GM18511 (cell line): Measurements from ENCODE around the gene SERPING1.

Source experiments
- ATAC-seq: cut with Tn5 transposase; IDR thresholded peaks from one replicate; pipeline ENCODE4 v1.9.1; 2021; ENCODE audit warnings: mild to moderate bottlenecking, moderate library complexity; ENCODE audit not compliant: unreplicated experiment

SERPING1 gene

DNA sequence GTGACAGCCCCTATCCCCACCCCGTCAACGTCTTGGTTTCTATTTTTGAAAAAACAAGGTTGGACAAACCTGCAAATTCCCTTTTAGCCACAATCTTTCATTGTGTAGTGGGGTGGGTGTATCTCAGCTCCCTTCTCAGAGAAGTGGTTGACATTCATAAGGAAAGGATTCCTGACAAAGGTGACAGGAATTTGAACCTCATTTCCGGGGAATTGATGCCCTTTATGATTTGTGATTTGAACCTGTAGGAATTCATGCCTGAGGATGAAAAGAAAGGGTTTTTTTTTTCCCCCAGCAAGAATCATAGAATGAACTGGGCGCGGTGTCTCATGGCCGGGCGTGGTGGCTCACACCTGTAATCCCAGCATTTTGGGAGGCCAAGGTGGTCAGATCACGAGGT is 37.8 kb downstream of the SERPING1 start:
- no peak for ATAC-seq

DNA sequence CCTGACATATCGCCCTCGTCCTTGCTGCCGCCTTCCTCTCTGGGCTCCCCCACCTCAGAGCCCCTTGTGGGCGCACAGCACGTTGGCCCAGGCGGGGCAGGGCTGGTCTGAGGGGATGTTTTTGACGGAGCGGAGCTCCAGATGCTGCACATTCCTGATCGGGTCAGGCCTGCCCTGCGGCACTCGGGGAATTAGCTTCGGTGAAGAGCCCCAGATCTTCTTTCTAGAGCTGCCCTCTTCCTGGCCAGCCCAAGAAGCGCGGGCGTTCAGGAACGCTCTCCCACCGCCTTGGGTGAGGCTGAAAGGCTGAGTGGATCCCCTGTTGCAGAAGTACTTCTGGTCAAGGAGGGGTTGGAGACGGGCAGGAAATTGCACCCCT is 40.1 kb downstream of the SERPING1 start:
- no peak for ATAC-seq

DNA sequence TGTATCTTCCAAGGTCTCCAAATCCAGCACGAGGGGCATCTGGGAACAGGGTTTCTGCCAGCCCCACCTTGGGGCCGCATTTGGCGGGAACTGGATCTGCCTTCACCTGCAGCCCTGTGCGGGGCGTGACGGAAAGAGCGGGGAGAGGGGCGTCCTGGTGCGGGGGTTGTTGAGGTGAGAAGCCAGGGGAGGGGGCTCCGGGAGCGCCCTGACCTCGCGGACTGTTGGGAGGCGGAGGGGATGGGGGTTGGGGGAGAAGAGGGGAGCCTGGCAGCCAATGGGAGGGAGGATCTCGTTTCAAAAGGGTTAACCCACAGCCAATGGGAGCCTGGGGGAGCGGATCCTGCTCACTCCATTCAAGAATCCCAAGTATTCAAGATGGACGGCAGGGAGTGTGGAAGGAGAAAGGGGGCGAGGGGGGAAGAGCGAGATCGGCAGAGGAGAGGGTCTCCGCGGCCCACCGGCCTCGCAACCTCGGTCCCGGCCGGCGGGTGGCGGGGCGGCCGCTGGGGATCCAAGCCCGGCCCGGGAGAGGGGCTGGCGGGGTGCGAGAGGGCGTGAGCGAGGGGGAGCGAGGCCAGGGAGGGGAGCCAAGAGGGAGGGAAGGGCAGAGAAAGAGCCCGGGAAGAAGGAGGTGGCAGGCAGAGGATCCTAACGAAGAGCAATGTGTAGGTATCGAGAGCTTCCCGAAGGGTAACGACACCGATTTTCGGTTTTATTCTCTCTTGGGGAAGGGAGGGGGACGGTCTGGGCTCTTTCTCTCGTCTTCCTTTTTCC is 40.7 kb downstream of the SERPING1 start:
- peak; percentile 47 for ATAC-seq

DNA sequence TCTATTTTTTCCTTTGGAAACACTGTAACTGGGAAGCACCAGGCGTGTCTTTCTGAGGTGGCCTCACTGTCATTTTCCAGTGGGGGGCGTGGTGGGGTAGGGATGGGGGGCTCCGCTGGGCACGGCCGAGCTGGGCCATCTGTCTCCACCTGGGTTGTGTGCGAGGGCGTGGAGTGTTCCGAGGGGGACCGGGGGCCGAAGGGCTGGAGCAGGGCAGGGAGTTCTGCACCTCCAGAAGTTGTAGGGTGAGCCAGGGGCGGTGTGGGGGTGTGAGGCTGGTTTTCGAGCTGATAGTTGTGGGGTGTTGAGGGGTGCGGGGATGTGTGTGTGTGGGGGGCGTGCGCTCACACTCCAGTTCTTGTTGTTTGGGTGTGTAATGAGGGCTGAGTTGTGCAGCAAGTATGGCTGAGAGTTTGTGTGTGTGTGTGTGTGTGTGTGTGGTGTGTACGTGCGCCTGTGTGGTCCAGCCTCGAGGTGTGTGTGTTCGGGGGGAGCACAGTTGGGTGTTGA is 41.4 kb downstream of the SERPING1 start:
- no peak for ATAC-seq

DNA sequence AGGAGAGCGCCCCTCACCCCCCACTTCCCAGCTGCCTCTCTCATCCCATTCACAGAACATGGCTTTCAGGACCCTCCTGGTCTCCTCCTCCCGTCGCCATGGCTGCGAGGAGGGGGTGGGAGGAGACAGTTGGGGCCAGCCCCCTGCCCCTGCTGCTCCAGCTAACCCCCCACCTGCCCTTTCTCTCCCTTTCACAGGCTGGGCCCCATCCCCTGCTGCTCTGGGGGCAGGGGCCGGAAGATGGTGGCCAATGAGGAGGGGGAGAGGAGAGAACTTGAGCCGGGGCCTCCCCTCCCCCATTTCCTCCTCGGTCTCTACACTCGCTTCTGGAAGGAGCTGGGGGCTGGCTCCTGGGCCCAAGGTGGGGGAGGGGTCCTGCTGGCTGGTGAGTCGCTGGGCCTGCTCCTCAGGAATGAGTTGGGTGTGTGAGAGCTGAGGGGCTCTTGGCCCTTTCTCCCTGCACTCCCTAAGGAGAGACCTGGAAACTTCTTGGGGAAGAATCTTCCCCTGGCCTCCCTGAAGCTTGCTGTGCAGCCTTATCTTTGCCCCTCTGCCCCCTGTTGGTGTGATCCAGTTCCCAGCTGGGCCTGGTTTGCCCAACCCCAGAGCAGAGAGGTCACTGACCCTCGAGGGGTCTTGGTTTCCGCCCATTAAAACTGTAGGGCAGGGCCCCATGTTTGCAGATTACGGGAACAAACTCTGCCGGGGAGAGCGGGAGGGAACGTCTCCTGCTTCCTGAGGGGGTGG is 42.0 kb downstream of the SERPING1 start:
- no peak for ATAC-seq

DNA sequence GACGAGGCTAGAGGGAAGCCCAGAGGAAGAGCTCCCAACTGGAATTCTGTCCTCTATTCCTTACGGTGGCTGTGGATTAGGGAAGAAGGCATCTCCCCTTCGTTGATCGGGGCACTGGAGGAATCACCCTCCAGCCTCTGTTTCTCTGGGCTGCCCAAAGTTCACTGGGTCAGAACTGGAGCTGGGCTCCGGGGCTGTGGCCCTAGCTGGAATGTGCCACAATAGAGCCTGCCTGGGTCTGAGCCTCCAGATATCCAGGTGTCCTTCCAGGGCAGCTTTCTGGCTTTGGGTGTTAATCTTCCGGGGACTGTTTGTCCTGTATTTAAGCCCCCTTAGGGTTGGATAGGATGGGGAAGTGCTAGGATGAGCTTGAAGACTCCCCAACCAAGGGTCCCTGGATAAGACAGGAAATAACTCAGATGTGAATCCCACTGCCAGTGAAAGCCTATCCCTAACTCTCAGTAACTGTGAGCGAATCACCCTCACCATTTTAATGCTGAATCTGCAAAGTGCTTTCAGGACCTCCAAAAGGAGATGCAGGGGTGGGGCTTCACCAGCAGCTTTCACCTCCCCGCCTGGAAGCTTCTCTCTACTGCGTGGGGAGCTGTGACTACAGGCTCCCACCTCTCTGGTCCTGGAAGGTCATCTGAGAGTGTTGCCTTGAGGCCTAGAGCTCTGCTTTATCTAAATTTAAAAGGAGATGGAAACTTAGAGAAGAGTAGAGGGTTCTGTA is 42.7 kb downstream of the SERPING1 start:
- ATAC-seq = no peak

DNA sequence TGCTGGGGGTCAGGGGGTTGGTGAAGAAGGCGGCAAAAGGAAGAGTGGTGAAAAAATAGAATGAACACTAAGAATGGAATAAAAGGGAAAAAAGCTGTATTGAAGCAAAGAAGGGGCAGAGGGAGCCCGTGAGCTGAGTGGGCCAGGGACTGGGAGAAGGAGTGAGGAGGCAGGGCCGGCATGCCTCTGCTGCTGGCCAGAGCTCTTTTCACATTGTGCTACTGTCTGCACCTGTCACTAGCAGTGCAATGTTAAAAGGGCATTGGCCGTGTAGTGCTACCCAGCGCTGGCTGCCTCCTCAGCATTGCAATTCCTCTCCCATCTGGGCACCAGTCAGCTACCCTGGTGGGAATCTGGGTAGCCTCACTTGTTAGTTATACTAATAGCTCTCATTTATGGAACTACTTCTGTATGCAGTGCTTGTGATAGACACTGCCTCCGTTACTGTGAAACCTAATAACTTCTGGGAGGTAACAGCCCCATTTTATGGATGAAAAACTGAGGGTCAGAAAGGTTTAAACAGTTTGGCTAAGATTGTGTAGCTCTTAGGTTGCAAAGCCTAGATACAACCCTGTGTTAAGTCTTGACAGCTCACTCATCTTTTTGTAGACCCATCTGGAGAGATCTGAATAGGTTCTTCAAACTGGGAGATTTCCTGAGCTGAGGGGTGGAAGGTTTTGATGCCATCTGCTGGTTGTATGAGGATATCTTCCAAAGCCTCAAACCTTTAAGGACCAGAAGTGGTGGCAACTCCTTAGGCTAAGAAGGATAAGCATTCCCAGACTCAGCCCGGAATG is 43.7 kb downstream of the SERPING1 start:
- ATAC-seq = no peak

DNA sequence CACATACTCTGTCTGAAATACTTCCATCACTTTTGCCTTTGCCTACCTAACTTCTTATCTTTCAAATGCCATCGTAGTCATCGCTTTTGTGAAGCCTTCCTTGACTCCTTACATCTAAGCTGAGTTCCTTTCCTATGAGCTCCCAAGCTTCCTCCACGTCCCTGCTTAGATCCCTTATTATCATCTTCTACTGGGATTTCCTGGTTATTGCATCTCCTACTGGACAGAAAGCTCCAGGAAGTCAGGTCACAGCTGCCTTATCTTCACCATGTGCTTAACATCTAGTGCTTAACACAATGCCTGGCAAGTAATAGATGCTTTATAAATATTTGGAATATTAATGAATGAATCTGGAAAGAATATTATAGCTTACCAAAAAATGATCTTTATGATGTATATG is 46.3 kb downstream of the SERPING1 start:
- no peak for ATAC-seq

DNA sequence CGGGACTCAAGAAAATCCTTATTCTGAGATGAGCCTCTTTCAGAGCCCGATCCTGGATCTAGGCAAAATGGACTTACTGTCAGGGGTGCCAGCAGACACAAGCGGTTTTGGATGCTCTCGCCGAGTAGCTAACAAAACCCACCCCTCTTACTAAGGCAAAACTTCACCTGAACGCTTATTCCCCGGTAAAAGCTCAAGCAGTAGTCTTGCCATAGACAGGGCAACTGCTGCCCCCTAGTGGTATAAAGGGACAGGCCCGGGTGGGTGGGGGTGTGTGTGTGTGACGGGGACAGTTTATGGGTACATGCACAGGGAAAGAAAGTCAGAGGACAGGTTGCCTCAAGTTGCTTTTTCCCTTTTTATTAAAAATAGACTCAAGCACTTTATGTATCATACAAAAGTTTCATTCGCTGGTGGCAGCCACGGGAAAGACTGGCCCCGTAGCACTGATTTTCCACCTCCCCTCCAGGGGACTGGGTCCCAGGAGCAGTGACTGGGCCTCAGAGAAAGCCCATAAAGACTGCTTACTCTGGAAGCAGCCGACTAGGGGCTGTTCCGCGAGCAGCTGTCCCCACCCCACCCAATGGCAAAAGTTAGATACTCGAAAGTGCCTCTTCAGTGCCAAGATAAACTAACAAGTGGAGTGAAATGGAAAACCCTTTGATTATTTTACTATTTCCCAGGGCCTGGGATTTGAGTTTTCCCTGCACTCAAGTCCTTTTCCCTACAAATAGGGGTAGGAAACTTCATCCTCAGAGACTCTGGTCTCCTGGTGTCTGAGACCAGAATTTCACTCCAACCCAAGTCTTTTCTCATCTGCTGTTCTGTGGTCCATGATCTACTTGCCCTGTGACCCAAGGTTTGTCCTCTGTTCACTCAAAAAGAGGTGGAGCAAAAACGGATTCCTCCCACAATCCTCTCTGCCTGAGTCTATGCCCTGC is 47.5 kb downstream of the SERPING1 start:
- ATAC-seq = peak; percentile 50

DNA sequence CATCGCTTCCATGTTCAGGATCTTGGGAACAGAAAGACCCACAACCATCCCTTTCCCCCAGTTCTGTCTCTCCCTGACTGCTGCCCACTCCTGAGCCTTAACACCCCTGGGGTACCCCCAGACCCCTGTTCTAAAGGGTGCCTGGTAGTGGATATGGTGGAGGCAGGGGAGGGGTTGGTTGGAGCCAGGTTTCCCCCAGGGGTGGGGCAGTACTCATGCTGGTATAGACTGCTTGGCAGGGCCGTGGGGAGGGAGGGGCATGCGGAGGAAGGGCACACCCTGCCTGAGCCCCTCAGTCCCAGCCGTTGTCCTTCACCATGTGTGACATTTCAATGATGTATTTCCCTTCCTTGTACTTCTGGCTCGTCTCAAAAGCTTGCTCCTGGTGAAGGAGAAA is 48.2 kb downstream of the SERPING1 start:
- ATAC-seq = no peak

DNA sequence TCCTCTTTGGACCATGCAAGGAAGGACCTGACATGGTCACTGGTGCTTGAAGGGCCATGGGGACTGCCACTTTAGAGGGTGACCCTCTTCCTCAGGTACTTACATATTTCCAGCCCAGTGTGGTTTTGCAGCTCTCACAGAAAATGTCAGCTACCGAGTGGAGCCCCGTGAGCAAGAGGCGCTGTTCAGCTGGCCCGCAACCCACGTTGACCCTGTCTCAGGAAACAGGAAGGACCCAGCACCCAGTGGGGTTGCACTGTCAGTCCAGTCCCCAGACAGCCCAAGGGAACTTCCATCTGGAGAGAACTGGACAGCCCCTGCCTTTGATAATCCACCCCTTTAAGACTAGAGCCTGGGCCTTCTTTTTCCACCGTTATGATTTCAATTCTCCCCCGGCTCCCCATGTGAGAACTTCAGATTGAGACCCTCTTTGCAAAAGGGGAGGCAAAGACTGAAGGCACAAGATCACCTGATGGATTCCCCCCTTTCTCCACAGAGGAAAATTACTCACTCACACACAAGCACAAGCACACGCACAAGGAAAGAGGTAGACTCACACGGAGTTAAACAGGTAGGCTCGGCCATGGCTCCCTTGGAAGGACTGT is 48.8 kb downstream of the SERPING1 start:
- ATAC-seq = no peak

DNA sequence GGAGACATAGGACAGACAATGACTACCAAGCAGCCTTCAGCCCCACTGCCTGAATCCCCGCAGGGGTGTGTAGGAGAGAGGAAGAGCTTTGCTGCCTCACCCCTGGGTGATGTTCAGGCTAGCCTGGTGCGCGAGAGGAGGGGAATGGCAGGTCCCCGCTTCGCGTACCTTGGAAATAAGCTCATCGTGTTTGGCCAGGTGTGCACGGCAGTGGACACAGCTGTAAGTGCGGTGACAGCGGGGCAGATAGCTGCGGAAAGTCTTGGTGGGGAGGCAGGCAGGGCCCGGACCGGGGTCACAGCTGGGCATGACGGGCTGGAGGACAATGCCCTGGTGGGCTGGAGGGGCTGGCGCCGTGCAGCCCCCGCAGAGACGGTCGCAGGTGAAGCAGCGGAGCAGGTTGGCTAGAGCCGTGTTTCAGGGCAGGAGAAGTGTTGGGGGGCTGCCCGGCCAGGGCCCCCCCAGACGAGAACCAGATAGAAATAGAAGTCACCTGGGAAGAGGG is 49.4 kb downstream of the SERPING1 start:
- ATAC-seq = no peak

DNA sequence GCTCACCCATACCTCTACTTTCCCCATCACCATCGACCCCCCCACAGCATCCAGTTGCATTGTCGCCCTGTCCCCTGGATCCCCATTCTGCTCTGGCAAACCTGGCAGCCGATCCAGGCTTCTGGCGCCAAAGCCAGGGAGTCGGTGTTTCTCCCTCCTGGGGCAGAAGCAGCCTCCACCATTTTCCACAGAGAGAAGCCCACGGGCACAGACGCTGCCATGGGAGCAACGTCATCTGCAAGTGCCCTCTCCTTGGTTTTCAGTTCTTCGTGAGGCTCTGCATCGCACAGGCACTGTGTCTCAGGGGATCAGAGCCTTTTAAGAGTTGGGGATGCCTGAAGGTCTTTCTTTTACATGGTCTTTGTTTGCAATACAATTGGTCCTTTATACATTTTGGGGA is 49.9 kb downstream of the SERPING1 start:
- no peak for ATAC-seq

DNA sequence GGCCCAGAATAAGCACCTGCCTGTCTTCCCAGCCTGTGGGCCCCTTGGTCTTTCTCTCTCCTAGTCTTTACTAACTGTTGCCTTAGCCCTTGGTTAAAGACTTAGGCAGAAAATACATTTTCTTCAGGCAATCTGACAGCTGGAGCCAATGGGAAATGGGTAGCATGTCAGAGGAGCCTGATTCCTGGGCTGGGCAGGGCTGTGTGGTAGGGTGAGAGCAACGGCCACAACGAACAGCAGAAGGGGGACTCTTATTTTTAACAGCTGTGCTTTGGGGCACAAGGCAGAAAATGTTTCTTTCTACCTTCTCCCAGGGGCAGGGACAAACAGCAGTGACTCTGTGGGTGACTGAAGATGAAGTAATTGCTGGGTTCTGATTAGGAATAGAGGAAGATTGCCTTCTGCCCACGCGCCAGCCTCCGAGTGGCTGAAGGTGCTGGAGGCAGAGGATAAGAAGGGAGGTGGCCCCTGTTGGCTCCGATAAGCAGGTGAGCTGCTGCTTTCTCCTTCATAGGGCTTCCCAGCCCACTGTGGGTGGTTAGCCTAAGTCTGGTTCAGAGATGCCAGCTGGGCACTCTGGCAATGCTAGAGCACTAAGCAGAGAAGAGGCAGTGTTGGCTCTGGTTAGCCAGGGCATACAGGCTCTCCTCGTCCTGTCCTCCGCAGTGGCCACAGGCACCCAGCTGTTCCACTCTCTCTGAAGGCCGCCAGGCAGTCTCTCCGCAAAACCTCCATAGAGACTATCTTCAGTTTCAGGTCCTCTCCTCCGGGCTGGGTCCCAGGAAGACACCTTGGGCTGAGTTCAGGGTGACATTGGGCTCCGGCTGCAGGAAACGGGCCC is 50.7 kb downstream of the SERPING1 start:
- ATAC-seq = peak; percentile 36

DNA sequence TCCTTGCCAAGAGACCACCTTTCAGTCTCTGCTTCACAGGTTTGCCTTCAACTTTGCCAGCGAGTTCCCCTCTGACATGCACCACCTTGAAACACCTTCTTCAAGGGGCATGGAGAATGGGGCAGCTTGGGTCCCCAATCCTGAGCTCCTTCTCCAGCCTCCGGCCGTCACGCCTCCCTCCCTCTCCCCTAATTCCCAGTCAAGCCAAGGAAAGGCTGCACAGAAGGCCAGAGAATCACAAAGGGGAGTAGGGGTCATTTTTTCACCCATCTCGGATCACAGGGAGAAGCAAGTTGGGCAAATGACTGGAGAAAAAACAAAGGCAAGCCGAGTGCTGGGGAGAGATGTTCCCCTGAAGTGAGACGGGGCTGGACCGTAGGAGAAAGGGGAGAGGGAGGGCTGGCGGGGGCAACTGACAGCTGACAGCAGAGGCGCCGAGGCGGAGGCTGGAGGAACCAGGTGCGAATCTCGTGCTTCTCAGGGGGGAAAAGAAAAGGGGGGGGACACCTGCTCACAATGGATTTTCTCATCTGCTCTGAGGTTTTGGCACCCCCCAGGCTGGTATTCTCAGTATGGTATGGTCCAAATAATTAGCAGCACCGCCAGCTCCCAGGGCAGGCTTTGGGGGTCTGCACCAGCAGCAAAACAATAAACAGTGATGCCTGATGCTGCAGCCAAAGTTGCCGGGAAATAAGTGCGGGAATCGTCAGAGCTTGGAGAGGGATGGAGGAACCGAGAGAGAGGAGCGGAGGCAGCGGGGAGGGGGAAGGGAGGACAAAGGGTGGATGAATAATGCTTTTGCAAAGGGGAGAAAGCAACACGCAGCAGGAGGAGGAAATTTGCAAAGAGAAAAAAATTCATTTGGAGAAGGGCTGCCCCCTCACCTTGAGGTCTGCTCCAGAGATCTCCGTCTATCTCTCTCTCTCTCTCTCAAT is 51.6 kb downstream of the SERPING1 start:
- peak; percentile 7 for ATAC-seq

DNA sequence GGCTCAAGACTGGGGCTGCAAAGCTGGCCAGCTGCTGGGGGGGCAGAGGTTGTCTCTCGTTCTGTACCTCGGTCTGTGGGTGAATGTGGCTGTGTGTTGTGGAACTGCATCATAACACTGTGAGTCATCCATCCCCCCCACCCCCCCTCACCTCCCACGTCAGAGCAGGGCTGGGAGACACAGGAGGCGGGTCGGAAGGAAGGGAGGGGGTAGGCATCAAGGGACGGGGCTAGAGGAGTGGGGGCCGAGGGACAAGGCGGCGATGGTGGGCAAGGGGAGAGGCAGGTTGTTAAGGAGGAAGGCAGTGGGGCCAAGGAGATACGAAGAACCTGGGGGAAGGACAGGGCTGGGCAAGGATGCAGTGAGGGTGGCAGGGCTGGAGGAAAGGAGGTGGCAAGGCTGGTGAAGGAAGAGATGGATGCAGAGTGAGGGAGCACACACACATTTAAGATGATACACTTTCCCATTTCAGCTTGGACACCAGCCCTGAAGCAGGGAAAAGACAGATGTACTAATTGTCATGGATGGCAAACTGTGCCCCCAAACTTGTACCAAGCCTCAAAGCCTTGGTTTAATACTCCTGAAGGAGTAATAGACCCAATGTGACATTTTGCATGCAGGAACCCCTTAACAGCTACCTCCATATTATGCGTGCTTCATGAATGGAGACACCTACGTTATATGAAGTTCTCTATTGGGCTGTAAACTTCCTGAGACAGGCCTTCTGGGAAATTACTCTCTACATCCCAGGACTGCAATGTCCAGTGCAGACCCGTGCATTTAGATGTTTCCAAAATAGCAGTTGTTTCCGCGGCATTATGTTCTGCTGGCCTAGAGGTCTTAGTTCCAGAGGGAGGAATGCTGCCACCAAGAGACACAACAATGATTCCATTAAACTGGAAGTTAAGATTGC is 52.6 kb downstream of the SERPING1 start, which contains the start of gene YPEL4:
TSS of gene YPEL4 (minus strand) at position 87 of the 913 bp plus-strand sequence. CDS start 2,805 bp downstream, outside the sequence.
- peak; percentile 32 for ATAC-seq
